ENCODE data around the gene SLTM. TPM values are rescaled to one million over a fixed set of nuclear protein-coding genes. Genes with fewer than 3 reads are reported as not detected.
"Not testable (repeated sequence)": the region's sequence is repeated elsewhere in the genome, so short reads cannot be mapped to it uniquely, and the experiment has no call there.

SLTM gene
- total RNA-seq, 1 donor from 2014 or later: 71.0 TPM

GRCh38 chr15:58877999-58878825 lies 55.3 kb downstream of the SLTM start:
- DNase-seq (ENCODE audit: low read depth): no peak

GRCh38 chr15:58876306-58877106 lies 57.0 kb downstream of the SLTM start:
- no peak for DNase-seq (ENCODE audit: low read depth)

GRCh38 chr15:58875343-58875742 lies 58.1 kb downstream of the SLTM start:
- DNase-seq (ENCODE audit: low read depth): no peak

- DNase-seq (ENCODE audit: low read depth): no peak
Measured at GRCh38 chr15:58873267-58873666, 60.2 kb downstream of the SLTM start.

- DNase-seq (ENCODE audit: low read depth): no peak
Measured at GRCh38 chr15:58870451-58870850, 63.0 kb downstream of the SLTM start.

GRCh38 chr15:58867926-58868325 lies 65.6 kb downstream of the SLTM start:
- no peak for DNase-seq (ENCODE audit: low read depth)

- peak; percentile 13 for DNase-seq (ENCODE audit: low read depth)
Measured at GRCh38 chr15:58865425-58865880, 68.0 kb downstream of the SLTM start.

GRCh38 chr15:58864602-58865424 lies 68.7 kb downstream of the SLTM start:
- peak; percentile 24 for DNase-seq (ENCODE audit: low read depth)

GRCh38 chr15:58862326-58862725 lies 71.2 kb downstream of the SLTM start:
- no peak for DNase-seq (ENCODE audit: low read depth)

- DNase-seq (ENCODE audit: low read depth): not testable (repeated sequence)
Measured at GRCh38 chr15:58856621-58857020, 76.9 kb downstream of the SLTM start.

GRCh38 chr15:58856086-58856485 lies 77.4 kb downstream of the SLTM start:
- peak; percentile 15 for DNase-seq (ENCODE audit: low read depth)

GRCh38 chr15:58854593-58854992 lies 78.9 kb downstream of the SLTM start:
- no peak for DNase-seq (ENCODE audit: low read depth)

- no peak for DNase-seq (ENCODE audit: low read depth)
Measured at GRCh38 chr15:58852347-58852746, 81.1 kb downstream of the SLTM start.

GRCh38 chr15:58851205-58851604 lies 82.3 kb downstream of the SLTM start:
- DNase-seq (ENCODE audit: low read depth): not testable (repeated sequence)

GRCh38 chr15:58842713-58843396 lies 90.6 kb downstream of the SLTM start:
- DNase-seq (ENCODE audit: low read depth): no peak

- no peak for DNase-seq (ENCODE audit: low read depth)
Measured at GRCh38 chr15:58840048-58840447, 93.4 kb downstream of the SLTM start.

- DNase-seq (ENCODE audit: low read depth): no peak
Measured at GRCh38 chr15:58839485-58839884, 94.0 kb downstream of the SLTM start.

GRCh38 chr15:58833681-58834426 lies 99.6 kb downstream of the SLTM start:
- DNase-seq (ENCODE audit: low read depth): not testable (repeated sequence)

GRCh38 chr15:58830556-58830955 lies 102.9 kb downstream of the SLTM start:
- DNase-seq (ENCODE audit: low read depth): no peak
